ENCODE measurements around the gene ANK2.
"Not testable (repeated sequence)": the region's sequence is repeated elsewhere in the genome, so short reads cannot be mapped to it uniquely, and the experiment has no call there.

ANK2 gene

GRCh38 chr4:113157086-113157857 is 107.8 kb downstream of the ANK2 start:
- DNase-seq, result no peak

- DNase-seq, result no peak
Measured at GRCh38 chr4:113159942-113160545, 110.6 kb downstream of the ANK2 start.

GRCh38 chr4:113160548-113160947 is 111.1 kb downstream of the ANK2 start:
- DNase-seq, result no peak

GRCh38 chr4:113162089-113162488 is 112.6 kb downstream of the ANK2 start:
- DNase-seq, result no peak

- no peak for DNase-seq
Measured at GRCh38 chr4:113169368-113169767, 119.9 kb downstream of the ANK2 start.

GRCh38 chr4:113170115-113170804 is 120.8 kb downstream of the ANK2 start:
- no peak for DNase-seq

GRCh38 chr4:113170805-113171468 is 121.5 kb downstream of the ANK2 start:
- DNase-seq, result no peak

GRCh38 chr4:113173126-113173792 is 123.8 kb downstream of the ANK2 start:
- DNase-seq, result no peak

GRCh38 chr4:113173793-113174264 is 124.4 kb downstream of the ANK2 start:
- no peak for DNase-seq

GRCh38 chr4:113179091-113179490 is 129.6 kb downstream of the ANK2 start:
- no peak for DNase-seq

- no peak for DNase-seq
Measured at GRCh38 chr4:113179996-113180395, 130.5 kb downstream of the ANK2 start.

GRCh38 chr4:113181289-113182007 is 132.0 kb downstream of the ANK2 start:
- no peak for DNase-seq

- no peak for DNase-seq
Measured at GRCh38 chr4:113183032-113183605, 133.7 kb downstream of the ANK2 start.

- not testable (repeated sequence) for DNase-seq
Measured at GRCh38 chr4:113186220-113186619, 136.8 kb downstream of the ANK2 start.

GRCh38 chr4:113186913-113187312 is 137.5 kb downstream of the ANK2 start:
- no peak for DNase-seq

GRCh38 chr4:113187358-113187757 is 137.9 kb downstream of the ANK2 start:
- no peak for DNase-seq

- DNase-seq, result no peak
Measured at GRCh38 chr4:113189546-113189945, 140.1 kb downstream of the ANK2 start.

GRCh38 chr4:113209153-113209552 is 159.7 kb downstream of the ANK2 start:
- DNase-seq, result no peak

- DNase-seq, result no peak
Measured at GRCh38 chr4:113209652-113210320, 160.3 kb downstream of the ANK2 start.

- no peak for DNase-seq
Measured at GRCh38 chr4:113212613-113213012, 163.2 kb downstream of the ANK2 start.

- no peak for DNase-seq
Measured at GRCh38 chr4:113221990-113222389, 172.5 kb downstream of the ANK2 start.

All from CD4-positive, alpha-beta T cell treated with Interleukin-17A for 1 hour (primary cell).